Stimulated activated CD4-positive, alpha-beta T cell treated with anti-CD3 and anti-CD28 coated beads, Interleukin-1b, Interleukin-23, amount 100 ng/mL, for 4 hours (primary cell): ENCODE measurements around the gene SLC13A3.

Experiments used
- DNase-seq, 2 donors: peaks; one replicate each; pipeline ENCODE4 v3.0.0-alpha.2; 2020; ENCODE audit warnings: low read depth in 2 of 2

Gene SLC13A3

DNA sequence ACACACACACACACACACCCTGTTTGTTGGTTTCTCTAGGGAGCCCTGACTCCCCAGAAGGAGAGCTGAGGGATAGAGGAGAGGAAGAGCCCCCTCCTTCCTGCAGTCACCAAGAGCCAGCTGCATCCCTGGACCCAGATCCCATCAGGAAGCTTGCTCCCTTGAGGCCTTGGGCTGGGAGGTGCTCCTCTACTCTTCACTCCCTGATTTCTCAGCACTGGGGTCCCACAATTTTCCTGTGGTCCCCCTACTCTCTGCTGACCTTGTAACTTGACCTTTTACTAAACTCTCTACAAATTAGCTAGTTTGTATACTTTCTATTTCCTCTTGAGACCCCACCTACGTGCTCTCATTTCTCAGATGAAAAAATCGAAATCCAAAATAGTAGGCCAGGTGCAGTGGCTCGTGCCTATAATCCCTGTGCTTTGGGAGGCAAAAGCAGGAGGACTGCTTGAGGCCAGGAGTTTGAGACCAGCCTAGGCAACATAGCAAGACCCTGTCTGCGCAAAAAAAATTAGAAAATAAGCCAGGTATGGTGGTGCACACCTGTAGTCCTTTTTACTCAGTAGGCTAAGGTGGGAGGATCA, 95.8 kb downstream of the SLC13A3 start:
- no peak for DNase-seq

DNA sequence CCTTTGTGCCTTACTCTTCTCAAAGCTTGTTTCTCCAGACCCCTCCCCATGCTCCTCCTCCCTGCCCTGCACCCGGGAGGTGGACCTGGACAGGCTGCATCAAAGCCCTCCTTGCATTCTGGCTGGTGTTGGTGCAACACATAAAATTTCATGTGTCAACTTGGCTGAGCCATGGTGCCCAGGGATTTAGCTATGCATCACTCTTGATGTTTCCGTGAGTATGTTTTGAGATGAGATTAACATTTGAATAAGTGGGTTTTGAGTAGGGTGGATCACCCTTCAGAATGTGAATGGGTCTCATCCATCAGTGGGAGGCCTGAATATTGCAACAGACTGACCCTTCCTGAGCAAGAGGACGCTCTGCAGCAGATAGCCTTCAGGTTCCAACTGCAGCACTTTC, 96.4 kb downstream of the SLC13A3 start:
- DNase-seq = no peak

DNA sequence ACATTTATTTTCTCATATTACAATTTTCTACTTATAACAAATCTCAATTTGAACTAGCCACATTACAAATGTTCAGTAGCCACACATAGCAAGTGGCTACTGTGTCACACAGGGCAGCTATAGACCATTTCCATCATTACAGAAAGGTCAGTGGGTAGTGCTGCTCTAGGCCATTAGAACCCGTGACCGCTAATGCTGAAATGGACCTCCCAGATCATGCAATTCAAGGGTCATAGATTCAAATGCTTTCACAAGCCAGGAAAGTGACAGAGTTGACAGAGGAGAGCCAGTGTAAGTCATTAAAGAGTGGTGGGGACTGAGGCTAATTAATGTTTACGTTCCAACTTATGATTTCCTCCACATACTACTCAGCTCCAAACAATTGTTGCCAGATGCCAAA, 97.3 kb downstream of the SLC13A3 start:
- no peak for DNase-seq

DNA sequence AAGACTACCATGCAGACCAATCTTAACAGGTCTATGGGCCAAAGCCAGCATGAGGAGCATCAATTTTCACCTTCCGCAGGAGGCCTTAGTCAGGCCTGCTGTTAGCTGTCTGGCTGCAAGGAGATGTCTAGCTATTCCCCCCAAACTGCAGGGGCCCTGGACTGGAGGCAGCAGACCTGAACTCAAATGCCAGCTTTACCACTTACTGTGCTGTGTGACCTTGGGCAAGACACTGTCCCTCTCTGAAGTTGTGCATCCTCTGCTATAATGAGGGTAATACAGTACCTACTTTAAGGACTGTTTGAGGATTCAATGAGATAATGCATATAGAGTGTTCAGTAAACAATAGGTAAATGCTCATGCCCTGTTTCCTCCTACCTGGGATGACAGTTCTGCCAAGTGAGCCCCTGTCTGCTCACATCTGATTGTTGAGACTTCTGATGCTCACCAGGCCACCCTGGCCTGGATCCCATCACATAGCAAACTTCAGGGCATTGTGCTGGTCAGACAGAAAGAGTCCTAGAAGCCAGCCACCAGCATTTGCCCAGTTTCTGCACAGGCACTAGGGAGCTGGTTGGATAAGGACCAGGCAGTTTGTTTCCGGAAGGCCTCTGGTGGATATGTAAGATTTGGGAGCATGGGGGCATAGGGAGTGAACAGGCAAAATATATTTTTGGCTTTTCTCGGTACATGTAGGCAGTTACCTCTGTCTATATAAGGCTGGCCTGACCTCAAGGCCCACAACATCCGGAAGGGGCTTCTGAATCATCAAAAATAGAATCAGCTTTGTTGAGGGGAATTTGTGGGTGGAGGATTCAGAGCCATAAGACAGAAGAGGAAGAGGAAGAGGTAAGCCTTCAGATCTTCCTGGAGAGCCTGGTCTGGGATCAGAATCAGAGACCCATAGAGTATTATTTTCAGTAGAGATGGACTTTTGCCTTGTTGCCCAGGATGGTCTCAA, 98.5 kb downstream of the SLC13A3 start:
- no peak for DNase-seq

DNA sequence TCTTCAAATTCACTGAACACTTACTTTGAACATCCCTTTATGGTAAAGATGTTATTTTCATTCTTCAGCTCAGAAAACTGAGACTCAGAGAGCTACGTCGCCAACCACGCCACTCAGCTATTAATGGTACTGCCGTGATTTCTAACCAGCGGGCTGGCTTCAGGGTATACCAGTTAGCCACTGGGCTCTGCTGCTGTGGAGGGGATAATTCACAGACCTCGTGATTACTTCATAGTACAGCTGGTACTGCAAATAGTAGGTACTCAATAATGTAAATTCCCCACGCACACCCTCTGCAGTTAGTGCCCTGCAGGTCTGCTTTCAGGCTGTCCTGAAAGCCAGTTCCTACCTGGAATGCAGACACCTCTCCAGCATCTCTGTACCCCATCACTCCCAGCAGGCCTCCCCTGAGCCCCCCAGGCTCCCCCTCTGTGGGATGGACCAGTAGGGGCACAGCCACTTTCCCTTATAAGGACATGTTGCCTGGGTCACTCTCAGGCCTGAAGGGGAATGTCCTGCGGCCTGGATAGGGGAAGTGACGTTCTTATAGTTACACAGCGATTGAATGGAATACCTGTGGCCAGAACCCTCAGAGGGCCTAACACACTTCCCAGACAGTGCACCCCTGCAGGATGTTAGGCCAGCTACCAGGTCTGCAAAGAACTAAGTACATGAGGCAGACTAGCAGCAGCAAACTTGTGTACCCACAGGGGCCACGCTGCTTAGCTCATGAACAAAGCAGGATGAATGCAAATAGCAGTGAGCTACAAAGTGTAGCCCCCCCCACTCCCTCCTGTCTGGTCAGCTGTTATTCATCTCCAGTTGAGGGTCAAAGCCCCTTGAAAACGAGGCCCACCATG, 99.5 kb downstream of the SLC13A3 start:
- no peak for DNase-seq

DNA sequence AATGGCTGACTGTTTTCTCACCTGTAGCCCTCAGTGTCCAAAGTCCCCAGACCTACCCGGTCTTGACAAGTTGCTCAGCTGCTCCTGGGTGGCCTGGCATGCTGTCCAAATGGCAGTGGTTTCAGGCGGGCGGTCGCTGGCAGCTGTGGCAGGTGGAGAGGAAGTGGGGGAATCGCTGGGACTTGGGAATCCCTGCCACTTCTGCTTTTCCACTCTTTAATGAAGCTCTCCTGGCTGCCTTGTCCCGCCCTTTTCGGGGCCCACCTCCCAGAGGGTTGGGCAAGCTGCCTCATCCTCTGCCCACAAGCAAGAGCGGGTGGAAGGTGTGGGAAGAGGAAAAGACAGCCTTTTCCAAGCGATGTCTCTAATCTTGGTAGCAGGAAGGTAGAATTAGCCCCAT, 100.8 kb downstream of the SLC13A3 start, which contains the start of gene OCSTAMP:
Gene OCSTAMP, minus strand, starts transcription at position 194 of the 400 bp plus-strand sequence. Its CDS starts 94 bp downstream, at position 100.
- no peak for DNase-seq

DNA sequence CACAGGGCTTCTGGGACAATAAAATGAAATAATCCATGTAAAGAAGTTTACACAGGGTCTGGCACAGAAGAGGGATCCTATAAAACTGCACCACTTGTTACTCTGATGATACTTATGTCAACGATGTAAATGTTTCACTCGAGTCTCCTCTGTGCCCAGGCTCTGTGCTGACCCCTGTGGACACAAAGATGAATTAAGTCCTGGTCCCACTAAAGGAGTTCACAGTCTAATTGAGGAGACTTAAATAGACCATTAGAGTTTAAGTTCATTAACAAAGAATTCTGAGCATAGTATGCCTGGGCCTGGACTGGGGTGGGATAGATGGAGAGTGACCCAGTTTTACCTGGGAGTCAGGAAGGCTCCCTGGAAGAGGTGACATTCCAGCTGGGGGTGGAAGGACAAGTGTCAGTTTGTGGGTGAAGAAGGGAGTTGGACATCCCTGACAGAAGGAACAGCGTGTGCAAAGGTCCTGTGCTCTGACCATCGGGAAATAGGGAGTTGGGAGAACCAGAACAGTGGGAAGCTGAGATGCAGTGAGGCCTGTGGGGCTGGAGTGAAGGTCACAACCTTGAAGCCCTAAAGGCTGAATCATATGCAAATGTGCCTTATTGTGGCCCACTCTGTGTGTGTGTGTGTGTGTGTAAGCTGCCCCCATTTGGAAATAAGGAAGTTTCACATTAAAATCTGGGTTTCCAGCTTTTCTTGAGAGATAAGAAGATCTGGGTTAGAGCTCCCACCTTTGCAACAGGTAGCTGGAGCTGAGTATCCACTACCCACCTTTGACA, 101.9 kb downstream of the SLC13A3 start:
- no peak for DNase-seq

DNA sequence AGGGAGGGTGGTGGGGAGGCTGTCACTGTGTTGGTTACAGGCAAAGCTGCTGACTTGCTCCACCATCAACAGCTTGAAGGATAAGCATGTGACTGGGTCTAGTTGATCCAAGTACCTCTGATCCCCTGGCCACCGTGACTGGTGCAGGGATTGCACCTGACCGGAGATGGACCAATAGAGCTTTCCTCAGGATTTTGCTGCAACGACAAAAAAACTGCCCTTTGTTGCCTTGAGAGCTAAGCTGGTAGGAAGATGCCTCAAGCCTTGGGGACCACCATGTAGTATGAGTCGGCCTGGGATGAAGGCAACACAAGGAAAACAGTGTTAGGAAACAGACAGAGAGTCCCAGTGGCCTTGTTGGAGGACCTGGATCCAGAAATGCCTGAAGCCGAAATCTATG, 102.6 kb downstream of the SLC13A3 start:
- no peak for DNase-seq

DNA sequence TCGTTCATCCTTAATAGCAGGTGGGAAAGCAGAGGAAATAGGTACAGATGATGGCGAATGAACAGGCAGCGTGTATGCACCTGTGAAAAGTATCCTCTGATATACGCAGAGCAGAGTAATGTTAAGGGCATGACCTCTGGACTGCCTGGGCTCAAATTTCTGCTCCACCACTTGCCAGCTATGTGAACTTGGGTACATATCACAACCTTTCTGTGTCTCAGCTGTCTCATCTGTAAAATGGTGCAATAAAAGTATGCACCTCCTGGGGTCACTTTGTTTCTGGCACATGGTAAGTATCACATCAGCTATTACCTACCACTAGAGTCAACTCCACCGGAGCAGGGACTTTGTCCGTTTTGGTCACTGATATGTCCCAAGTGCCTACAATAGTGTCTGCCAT, 103.3 kb downstream of the SLC13A3 start:
- DNase-seq = no peak

DNA sequence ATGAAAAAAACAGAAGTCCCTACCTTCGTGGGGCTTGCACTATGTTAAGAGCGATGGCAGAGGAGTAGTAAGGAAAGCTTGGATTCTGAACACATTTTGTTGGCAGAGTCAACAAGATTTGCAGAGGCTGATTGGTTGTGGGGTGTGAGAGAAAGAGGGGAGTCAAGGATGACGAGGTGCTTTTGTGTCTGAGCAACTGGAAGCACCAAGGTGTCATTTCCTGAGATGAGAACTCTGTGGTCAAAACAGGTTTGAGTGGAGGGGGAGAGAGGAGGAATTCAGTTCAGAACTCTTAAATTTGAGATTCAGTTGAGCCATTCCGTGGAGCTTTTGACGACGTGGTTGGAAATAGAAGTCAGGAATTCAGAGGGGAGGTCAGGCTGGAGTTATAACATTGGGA, 104.3 kb downstream of the SLC13A3 start:
- DNase-seq = no peak

DNA sequence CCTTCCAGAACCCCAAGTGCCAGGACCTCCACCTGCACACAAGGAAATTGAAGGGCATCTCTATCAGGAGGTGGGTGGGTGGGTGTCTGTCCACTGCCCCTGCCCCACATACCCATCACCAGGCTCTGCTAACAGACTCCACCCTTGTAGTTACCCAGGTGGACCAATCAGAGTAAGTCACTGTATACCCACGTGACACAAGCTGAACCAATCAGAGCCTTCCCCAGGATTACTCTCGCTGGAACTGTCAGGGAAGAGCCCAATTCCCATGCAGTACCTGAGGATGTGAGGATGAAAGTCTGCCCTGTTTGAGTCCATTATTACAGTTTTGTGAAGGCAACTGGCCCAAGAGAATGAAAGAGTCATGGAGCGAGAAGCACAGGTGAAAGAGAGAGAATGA, 105.0 kb downstream of the SLC13A3 start:
- DNase-seq = no peak

DNA sequence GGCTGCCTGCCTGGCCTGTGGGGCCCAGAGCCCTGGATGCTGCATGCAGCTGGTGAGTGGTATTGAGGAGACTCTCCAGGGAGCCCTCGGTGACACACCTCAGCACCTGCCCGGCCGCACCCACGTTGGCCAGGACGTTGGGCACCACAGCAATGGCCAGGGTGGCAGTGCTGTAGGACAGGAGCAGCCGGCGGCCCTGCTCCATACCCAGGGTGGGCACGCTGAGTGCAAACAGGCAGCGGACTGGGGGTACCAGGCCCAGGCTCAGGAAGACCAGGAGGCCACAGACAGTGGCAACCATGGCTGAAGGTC, 105.5 kb downstream of the SLC13A3 start:
- no peak for DNase-seq

DNA sequence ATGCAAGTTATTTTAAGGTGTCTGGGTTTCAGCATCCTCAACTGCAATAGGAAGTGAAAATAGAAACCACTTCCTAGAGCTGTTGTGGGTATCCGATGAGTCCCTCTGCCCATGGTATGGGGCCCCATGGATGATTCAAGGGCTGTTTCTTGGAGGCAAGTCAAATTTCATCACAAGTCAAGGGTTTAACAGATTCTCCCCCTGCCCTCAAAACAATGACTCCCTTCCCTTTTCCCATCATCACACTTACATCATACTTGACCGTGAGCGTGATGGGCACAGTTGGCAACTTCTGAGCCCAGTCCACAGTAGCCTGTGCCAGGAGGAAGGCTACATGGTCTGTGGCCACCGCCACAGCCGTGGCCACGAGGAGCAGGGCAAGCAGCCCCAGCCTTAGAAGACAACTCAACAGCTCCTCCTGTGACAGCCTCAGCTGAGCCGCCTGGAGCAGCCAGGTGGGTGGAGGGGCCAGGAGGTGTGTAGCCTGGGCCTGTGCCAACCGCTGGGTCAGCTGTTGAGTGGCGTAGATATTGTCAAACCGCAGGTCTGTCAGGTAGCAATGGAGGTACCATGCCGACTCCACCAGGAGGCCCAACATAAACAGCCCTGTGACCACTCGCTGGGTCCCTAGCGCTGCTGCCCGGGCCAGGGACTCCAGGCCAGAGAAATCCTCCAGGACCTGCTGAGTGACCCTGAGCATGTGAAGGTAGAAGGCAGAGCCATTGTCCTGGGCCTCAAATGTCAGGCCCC, 106.0 kb downstream of the SLC13A3 start:
- DNase-seq = no peak

DNA sequence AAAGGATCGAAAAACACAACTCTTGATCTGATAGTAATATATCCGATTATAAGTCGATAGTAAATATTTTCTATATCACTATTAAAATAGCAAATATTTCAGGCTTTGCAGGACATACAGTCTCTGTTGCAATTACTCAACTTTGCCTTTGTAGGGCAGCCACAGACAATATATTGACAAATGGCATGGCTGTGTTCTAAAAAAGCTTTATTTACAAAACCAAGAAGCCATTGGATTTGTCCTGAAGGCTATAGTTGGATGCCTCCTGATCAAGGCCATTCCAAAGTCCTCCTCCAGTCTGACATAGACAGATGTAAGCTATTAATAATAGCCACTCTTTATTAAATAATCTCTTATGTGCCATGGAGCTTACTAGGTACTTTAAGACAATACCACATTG, 106.7 kb downstream of the SLC13A3 start:
- no peak for DNase-seq

DNA sequence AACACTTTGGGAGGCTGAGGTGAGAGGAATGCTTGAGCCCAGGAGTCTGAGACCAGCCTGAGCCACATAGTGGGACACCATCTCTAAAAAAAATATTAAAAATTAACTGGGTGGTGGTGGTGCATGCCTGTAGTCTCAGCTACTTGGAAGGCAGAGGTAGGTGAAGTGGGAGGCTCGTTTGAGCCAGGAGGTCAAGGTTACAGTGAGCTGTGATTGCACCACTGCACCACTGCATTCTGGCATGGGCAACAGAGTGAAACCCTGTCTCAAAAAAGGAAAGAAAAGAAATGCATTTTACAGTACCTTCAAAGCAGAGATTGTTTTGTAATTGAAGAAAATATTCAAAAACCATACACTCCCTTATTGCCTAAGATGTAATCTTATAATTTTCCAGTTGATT, 107.3 kb downstream of the SLC13A3 start:
- no peak for DNase-seq

DNA sequence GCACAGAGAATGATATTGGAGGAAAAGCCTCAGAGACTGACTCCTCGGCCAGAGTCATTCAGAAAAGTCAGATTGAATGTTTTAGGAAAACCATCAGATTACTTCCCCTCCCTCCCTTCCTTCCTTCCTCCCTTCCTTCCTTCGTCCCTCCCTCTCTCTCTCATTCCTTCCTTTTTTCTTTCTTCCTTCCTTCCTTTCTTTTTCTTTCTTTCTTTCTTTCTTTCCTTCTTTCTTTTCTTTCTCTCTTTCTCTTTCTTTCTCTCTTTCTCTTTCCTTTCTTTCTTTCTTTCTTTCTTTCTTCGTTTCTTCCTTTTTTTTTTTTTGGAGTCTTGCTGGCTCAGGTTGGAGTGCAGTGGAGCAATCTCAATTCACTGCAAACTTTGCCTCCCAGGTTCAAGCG, 108.2 kb downstream of the SLC13A3 start:
- no peak for DNase-seq

DNA sequence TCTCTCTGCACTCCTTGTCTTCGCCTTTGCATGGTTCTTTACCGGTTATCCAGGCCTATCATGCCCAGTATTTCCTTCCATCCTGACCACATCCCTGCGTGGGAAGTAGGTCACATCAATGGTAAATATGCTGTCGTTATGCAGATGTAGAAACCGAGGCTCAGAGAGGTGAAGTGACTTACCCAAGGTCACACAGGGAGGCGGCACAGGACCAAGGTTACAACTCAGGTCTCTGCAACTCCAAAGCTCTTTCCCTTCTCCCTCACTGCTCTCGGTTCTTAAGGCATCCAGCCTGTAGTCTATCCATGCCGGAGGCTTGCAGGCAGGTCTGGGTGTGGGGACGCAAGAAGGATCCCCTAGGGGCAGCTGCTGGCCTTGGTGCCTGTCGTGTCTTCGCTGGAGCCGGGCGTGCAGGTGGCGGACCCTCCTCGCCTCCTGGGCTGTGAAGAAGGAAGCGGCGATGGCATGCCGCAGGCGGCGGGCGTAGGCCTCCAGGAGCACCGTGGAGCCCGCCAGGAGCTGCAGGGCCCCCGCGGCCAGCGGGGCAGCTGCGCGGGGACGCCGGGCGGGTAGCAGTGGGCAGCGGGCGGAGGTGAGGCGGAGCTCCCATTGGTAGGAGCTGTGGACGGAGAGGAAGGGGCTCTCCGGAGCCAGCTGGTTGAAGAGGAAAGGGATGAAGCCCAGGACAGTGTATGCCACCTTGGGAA, 109.9 kb downstream of the SLC13A3 start:
- no peak for DNase-seq

DNA sequence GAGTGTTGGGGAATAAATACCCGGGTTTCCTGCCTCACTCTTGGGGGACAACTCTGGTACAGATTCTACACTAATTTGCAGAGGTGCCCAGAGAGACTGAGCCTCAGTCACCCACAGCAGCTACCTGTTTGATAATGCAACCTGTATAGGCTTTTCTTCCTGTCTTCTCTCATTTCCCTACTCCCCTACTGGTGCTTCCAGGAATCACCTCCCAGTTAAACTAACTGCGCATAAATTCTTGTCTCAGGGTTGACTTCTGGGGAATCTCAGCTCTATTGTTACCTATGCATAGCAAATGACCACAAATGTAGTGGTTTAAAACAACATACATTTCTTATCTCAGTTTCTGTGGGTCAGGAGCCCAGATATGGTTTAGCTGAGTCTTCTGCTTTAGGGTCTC, 112.1 kb downstream of the SLC13A3 start:
- DNase-seq = no peak

DNA sequence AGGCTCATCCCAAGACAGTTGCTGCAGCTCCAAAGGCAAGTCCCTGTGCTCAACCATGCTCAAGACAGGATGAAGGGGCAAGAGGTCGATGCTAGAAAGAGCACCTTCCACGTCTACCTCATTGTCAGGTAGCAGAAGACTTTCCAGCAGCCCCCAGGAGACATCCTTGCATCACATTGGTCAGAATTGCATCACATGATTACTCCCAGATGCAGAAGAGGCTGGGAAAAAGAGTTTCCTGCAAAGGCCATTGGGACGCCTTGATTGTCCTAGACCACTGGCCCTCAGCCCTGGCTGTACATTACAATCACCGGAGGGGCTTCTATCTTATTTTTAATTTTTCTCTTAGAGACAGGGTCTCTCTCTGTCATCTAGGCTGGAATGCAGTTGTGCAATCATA, 120.6 kb downstream of the SLC13A3 start:
- DNase-seq = no peak

DNA sequence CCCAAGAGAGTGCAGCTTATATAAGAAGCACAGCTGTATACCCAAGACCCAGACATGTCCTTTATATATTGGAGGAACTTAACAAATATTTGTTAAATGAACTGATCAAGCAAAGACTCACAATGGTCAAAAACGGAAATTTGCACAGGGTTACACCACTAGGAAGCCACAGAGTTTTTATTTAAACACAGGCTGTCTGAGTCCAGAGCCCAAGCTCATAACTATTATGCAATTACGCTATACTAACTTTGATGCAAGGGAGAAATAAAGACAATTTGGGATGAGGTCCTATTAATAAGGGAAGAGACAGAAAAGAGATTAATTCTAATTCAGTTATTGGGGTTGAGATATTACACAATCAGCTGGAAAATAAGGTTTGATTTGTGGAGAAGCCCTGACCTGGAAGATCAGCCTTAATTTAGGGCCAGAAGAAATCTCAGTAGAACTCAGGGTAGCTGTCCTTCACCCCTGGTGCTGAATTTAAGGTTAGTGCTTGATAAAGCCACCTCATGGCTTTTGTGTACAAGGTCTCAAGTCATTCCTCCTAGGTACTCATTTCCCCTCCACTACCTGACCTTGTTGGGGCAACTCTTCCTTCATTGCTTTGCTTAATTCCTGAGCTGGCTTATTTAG, 127.4 kb downstream of the SLC13A3 start:
- no peak for DNase-seq
